Progenitor cell of endocrine pancreas (in vitro differentiated cells): ENCODE results near the gene SPDYA. TPM values are rescaled to one million over a fixed set of nuclear protein-coding genes. Genes with fewer than 3 reads are reported as not detected.
A peak's percentile ranks its signal among the peaks of the same experiment; 100 is the strongest.

Experiments
- DNase-seq: peaks from one replicate; pipeline ENCODE4 v3.0.0; 2021; ENCODE audit warnings: low spot score; ENCODE audit not compliant: unreplicated experiment
- H3K27ac Mint-ChIP-seq: 2 replicates; pipeline ENCODE4 v1.8.0; 2021; ENCODE audit warnings: mild to moderate bottlenecking, moderate library complexity, mixed read lengths
- H3K27me3 Mint-ChIP-seq: 2 replicates; pipeline ENCODE4 v1.8.0; 2021; ENCODE audit warnings: mixed read lengths
- H3K36me3 Mint-ChIP-seq: 2 replicates; pipeline ENCODE4 v1.8.0; 2022; ENCODE audit warnings: mixed read lengths; ENCODE audit not compliant: insufficient read depth
- H3K4me1 Mint-ChIP-seq: 2 replicates; pipeline ENCODE4 v1.8.0; 2021; ENCODE audit warnings: low read depth, mixed read lengths
- H3K4me3 Mint-ChIP-seq: 2 replicates; pipeline ENCODE4 v1.8.0; 2021; ENCODE audit warnings: low read depth, mild to moderate bottlenecking, moderate library complexity, mixed read lengths
- H3K9me3 Mint-ChIP-seq: 2 replicates; pipeline ENCODE4 v1.8.0; 2021; ENCODE audit warnings: low read depth, mixed read lengths
- CTCF ChIP-seq: fragments of 200-600 bp; sonication (generic); IDR thresholded peaks from one replicate; pipeline ENCODE4 v1.5.0; 2021; ENCODE audit warnings: antibody characterized with exemption, mild to moderate bottlenecking; ENCODE audit not compliant: unreplicated experiment
- total RNA-seq: library from RNA; stranded (reverse); gene quantifications from 2 replicates; pipeline ENCODE4 v1.2.1, GENCODE V29; 2021

Gene SPDYA
- total RNA-seq, 1 donor from 2014 or later: 1.6 TPM

- H3K4me1 Mint-ChIP-seq: no peaks in the 10 kb centered on the region
- no peak for TF ChIP-seq CTCF
- no peaks in the 10 kb centered on the region for H3K27me3 Mint-ChIP-seq
- no peak for DNase-seq
- no peaks in the 10 kb centered on the region for H3K9me3 Mint-ChIP-seq
- no peaks in the 10 kb centered on the region for H3K36me3 Mint-ChIP-seq
- no peak overlapping the region for H3K27ac Mint-ChIP-seq
- no peak overlapping the region for H3K4me3 Mint-ChIP-seq
Measured at GRCh38 chr2:28824207-28824606, 13.6 kb downstream of the SPDYA start.

GRCh38 chr2:28824870-28825269 is 14.2 kb downstream of the SPDYA start:
- no peak for TF ChIP-seq CTCF
- H3K9me3 Mint-ChIP-seq: no peaks in the 10 kb centered on the region
- H3K4me1 Mint-ChIP-seq: no peaks in the 10 kb centered on the region
- no peak overlapping the region for H3K27ac Mint-ChIP-seq
- no peak overlapping the region for H3K4me3 Mint-ChIP-seq
- no peak for DNase-seq
- no peaks in the 10 kb centered on the region for H3K27me3 Mint-ChIP-seq
- H3K36me3 Mint-ChIP-seq: no peaks in the 10 kb centered on the region

- Mint-ChIP-seq H3K27ac (peak overlapping the region; percentile 2), H3K27me3 (no peaks in the 10 kb centered on the region), H3K36me3 (no peaks in the 10 kb centered on the region), H3K4me3 (no peak overlapping the region), H3K9me3 (no peaks in the 10 kb centered on the region), H3K4me1 (no peaks in the 10 kb centered on the region)
- TF ChIP-seq CTCF: no peak
- DNase-seq: no peak
Measured at GRCh38 chr2:28828382-28828781, 17.7 kb downstream of the SPDYA start.

- DNase-seq: no peak
- Mint-ChIP-seq H3K4me3 (no peak overlapping the region), H3K27me3 (no peaks in the 10 kb centered on the region), H3K4me1 (no peaks in the 10 kb centered on the region), H3K9me3 (no peaks in the 10 kb centered on the region), H3K27ac (no peak overlapping the region), H3K36me3 (no peaks in the 10 kb centered on the region)
- TF ChIP-seq CTCF: no peak
Measured at GRCh38 chr2:28833740-28834470, 23.3 kb downstream of the SPDYA start.

- H3K4me3 Mint-ChIP-seq: no peak overlapping the region
- no peaks in the 10 kb centered on the region for H3K9me3 Mint-ChIP-seq
- H3K27ac Mint-ChIP-seq: no peak overlapping the region
- DNase-seq: no peak
- no peaks in the 10 kb centered on the region for H3K36me3 Mint-ChIP-seq
- H3K4me1 Mint-ChIP-seq: no peaks in the 10 kb centered on the region
- no peaks in the 10 kb centered on the region for H3K27me3 Mint-ChIP-seq
- no peak for TF ChIP-seq CTCF
Measured at GRCh38 chr2:28835781-28836180, 25.1 kb downstream of the SPDYA start.
